HG03097 (cell line): Measurements from ENCODE around the gene INHBC.
A peak's percentile ranks its signal among the peaks of the same experiment; 100 is the strongest.
"Not testable (repeated sequence)": the region's sequence is repeated elsewhere in the genome, so short reads cannot be mapped to it uniquely, and the experiment has no call there.

Source experiments
- ATAC-seq: cut with Tn5 transposase; IDR thresholded peaks from one replicate; pipeline ENCODE4 v1.9.1; 2021; ENCODE audit not compliant: unreplicated experiment, low FRiP score

INHBC gene

DNA sequence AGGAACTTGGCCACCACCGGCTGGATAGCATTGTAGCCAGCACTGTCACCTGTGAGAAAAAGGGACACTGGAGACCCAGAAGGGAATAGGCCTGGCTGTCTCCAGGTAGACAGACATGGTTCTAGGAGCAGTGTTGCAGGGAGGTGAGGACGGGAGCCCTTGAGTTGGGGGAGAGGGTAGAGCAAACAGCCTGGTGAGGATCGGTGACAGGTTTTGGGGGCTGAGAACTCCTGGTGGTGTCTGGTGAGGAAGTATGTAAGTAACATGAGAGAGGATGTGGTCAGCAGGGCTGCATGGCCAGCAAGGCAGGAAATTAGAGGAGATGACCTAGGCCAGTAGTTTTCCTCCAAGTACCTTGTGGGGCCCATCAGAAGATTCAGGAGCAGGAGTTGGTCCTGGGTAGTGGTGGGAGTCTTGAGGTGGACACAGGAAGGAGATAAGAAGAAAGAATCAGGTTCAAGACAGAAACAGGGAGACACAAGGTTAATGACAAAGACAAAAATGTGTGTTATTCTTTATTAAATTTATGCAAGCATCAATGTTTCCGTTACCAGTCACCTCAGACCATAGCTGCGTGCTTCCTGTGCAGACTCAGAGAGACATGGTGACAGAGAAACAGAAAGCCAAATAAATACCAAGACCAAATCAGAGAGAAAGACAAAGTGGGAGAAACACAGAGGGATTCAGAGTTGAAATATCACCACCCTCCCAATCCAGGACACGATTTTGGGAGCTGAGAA is 45.0 kb downstream of the INHBC start, which contains the start of gene ARHGAP9:
Gene ARHGAP9, minus strand, starts transcription at position 491 of the 740 bp plus-strand sequence. Its CDS starts 460 bp downstream, at position 31.
- ATAC-seq, result peak; percentile 45

DNA sequence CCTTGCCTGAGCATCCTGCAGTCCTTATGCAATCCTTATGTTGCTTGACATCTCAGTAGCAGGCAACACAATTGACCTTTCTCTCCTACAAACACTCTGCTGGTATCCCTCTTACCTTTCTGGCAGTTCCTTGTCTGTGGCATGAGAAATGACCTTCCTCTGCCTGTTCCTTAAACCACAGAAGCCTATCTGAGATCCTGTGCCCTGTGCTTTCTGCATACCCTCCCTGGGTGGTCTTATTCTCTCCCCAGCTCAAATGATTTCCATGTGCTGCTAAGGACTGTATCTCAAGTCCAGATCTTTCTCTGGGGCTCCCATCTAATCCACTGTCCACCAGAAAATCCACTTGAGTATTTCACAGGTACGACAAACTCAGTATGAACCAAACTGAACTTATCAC is 47.1 kb downstream of the INHBC start:
- ATAC-seq, result no peak

DNA sequence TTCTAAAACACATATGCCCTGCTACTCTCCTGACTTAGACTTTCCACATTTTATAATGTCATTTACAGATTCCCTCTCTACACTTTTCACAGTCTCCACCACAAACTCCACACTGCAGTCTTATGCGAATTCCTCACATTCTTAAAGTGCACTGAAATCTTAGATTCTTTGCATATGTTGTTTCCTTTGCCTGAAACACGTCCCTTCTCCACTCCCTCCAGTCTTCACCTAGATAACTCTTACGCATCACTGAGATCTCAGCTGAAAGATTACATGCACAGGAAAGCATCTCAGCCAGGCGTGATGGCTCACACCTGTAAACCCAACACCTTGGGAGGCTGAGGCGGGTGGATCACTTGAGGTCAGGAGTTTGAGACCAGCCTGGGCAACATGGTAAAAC is 48.9 kb downstream of the INHBC start:
- no peak for ATAC-seq

DNA sequence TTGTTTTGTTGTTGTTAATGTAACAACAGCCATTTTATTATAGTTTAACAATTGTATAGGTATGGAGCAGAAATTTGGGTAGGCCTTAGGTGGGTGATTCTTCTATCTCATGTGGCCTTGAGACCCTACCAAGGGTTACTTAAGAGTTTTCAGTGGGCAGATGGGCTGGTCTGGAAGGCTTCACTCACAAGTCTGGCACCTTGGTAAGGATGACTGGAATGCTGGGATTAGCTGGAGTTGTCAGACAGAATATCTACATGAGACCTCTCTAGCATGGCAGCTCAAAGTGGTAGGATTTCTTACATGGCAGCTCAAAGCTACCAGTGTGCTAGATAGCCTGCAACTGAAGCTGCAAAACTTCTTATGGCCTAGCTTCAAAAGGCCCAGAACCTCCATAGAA is 51.1 kb downstream of the INHBC start:
- ATAC-seq, result no peak

DNA sequence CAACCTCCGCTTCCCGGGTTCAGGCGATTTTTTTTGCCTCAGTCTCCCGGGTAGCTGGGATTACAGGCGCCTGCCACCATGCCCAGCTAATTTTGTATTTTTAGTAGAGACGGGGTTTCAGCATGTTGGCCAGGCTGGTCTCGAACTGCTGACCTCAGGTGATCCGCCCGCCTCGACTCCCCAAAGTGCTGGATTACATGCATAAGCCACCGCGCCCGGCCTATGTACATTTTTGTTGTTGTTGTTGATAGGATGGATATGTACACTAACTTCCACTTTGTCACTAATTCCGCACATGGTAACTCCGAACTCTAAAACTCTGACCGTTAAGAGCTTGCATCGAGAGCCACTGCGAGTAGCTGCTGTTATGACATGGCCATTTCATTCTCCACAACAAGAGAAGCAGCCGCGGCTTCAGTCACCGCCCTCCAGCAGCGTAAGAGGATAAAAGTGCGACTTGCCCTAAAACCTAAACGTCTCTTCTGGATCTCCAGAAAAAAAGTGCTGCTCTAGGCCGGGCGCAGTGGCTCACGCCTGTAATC is 52.5 kb downstream of the INHBC start:
- ATAC-seq, result no peak

DNA sequence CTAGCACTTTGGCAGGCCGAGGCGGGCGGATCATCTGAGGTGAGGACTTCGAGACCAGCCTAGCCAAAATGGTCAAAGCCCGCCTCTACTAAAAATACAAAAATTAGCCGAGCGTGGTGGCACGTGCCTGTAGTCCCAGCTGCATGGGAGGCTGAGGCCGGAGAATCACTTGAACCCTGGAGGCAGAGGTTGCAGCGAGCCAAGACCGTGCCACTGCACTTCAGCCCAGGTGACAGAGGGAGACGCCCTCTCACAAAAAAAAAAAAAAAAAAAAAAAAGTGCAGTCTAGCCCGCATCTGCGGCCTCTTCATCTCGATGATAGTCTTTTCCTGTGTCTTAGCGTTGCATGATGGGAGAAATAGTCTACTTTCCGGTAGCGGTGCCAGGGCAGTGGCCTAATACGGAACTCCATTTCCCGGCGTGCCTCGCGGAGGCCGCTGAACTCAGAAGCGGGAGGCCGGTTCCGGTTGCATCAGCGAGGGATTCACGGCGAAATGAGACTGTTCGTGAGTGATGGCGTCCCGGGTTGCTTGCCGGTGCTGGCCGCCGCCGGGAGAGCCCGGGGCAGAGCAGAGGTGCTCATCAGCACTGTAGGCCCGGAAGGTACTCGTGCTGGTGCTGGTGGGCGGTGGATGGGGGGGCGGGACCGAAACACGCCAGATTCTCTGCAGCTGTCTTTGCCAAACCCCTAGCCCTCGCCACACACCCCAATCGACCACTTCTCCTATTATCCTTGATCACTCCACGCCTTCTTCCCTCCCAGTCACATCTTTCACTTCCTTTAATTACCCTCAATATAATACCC is 53.2 kb downstream of the INHBC start, which contains the start of gene MARS1:
Gene MARS1, plus strand, starts transcription at position 472 of the 805 bp plus-strand sequence. Its CDS starts 23 bp downstream, at position 495.
- ATAC-seq, result peak; percentile 97

DNA sequence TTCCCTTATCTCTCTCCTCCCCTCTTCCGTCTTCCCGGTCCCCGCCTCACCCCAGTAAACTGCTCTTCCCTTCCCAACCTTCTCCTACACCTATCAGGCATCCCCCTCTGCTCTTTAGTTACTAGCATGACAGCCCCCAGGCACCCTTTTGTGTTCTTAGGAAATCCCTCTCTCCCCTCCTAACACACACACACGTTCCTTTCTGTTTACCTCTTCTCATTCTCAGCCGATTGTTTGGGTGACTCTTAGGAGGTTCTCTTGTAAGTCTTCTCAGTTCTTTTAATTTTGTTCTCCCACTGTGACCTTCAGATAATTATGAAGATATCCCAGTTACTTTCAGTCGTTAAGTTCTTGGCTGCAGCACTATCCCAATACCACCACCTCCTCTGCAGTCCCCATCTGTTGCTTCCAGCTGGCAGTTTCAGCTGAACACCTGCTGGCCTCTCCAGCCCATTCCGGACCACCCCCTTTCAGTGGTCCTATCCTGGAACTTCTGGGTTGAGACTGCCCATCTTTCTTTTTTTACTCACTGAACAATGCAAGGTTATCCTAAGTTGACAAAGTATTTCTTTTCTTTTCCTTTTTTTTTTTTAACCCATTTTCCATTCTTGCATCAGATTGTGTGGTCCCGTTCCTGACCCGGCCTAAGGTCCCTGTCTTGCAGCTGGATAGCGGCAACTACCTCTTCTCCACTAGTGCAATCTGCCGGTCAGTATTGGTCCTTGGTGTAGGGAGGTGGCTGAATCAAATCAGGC is 54.0 kb downstream of the INHBC start:
- ATAC-seq, result no peak

DNA sequence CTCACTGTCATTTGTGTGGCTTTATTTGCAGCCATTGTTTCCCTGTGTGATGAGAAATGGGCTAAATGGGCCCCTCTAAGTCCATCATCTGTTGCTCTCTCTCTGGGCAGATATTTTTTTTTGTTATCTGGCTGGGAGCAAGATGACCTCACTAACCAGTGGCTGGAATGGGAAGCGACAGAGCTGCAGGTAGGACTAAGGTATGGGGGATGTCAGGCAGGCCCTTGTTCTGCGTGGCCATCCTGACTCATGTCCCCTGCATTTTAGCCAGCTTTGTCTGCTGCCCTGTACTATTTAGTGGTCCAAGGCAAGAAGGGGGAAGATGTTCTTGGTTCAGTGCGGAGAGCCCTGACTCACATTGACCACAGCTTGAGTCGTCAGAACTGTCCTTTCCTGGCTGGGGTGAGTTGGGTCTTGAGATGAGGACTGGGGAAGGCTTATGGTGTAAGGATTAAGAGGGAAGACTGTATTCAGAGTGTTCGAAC is 54.6 kb downstream of the INHBC start:
- ATAC-seq, result no peak

DNA sequence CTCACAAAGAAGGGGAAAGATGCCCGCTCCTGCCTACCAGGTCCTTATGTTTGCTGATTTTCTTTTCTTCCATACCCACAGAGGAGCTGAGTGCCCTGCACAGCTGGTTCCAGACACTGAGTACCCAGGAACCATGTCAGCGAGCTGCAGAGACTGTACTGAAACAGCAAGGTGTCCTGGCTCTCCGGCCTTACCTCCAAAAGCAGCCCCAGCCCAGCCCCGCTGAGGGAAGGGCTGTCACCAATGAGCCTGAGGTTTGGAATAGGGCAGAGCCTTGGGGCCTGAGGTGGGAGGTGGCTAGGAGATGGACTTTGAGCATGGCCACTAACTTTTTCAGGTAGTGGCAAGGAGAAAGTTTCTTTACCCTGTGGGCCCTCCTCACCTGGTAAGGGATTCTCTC is 55.5 kb downstream of the INHBC start:
- no peak for ATAC-seq

DNA sequence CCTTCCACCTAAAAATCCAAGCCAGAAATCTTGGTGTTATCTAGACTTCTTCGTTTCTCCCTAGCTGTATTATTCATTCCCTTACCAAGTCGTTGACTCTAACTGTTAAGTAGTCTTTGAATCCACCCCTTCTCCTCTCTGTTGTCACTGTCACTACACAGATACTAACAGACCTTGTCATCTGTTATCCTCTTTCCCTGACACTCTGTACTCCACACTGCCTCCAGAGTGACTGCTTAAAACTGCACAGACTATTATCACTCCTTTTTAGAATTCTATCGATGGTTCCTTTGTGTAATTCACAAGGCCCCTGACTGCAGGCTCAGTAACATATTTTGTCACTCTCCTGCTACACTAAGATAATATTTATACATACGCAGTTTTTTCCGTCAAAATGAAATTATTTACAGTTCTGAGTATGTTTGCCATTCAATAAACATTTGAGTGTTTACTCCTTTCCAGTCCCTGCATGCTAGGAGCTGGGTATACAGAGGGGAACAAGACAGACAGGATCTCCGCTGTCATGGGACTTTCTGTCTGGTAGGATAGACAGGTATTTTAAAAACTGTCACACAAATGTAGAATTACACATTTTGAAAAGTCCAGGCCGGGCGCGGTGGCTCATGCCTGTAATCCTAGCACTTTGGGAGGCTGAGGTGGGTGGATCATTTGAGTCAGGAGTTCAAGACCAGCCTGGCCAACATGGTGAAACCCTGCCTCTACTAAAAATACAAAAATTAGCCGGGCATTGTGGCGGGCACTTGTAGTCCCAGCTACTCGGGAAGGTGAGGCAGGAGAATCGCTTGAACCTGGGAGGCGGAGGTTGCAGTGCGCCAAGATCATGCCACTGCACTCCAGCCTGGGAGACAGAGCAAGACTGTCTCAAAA is 57.1 kb downstream of the INHBC start:
- ATAC-seq, result no peak

DNA sequence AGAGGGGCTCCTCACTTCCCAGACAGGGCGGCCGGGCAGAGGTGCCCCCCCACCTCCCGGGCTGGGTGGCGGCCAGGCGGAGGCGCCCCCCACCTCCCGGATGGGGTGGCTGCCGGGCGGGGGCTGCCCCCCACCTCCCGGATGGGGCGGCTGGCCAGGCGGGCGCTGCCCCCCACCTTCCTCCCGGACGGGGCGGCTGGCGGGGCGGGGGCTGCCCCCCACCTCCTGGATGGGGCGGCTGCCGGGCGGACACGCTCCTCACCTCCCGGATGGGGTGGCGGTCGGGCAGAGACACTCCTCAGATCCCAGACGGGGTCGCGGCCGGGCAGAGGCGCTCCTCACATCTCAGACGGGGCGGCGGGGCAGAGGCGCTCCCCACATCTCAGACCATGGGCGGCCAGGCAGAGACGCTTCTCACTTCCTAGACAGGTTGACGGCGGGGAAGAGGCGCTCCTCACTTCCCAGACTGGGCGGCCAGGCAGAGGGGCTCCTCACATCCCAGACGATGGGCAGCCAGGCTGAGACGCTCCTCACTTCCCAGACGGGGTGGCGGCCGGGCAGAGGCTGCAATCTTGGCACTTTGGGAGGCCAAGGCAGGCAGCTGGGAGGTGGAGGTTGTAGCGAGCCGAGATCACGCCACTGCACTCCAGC is 60.6 kb downstream of the INHBC start:
- ATAC-seq, result not testable (repeated sequence)

DNA sequence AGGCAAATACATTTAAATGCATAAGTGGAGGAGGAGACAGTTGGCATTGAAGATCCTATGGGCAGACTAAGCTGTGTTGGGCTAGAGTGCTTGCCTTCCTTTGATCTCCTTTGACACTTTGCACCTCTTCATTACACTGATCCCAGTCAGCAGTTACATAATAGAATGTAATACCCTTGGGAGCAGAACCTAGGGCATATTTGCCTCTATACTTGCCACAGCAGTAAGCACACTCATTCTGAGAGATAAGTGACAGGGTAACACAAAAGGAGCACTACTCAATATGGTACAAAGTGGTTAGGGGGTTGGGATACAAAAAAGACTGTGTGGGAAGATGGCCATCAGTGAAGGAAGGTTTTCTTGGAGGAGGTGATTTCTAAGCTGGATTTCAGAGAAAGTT is 62.2 kb downstream of the INHBC start:
- no peak for ATAC-seq

DNA sequence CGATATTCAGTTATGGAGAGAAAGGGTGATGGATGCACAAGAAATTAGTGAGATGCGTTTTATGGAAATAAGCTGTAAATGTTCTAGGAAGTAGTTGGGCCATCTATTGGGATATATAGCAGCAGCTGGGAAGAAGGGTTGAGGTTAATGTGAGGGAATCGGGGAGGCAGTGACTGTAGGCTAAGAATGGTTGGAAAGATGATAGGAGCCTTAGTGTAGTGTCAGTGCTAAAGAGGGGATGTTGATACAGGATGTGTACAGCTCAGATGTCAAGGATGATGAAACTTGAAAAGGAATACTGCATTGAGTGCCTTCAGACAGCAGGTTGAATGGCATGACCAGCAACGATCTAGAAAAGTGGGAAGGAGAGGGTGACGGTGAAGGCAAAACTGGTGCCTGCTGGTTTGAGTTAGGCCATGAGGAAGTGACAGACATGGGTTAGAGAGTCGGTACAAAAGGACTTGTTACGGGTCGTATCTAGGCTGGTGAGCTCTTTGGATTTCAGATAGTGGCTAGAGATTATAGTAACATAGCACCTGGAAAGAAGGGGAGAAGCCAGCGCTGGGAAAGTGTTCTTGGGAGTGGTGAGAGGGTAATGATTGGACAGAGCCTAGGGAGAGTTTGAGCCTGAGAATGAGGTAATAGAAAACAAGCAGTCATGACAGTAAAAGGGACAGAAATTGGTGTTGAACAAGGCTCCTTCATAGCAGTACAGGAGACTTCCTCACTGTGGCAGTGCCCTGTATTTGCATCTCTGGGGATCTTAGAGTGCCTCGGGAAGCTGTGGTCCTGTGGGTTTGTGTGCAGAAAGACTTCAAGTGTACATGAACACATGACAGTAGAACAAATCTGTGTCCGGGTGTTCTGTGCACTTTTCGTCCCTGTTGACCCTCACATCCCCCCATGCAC is 62.9 kb downstream of the INHBC start:
- ATAC-seq, result no peak

DNA sequence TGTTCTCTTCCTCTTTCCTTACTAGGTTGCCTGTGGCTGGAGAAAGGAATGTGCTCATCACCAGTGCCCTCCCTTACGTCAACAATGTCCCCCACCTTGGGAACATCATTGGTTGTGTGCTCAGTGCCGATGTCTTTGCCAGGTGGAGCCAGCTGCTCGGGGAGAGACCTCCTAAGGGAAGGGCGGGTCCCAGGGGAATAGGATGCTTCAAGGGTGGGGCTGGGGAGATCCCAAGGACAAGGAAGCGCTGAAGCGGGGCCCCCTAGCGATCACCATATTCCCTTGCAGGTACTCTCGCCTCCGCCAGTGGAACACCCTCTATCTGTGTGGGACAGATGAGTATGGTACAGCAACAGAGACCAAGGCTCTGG is 63.5 kb downstream of the INHBC start:
- ATAC-seq, result no peak

DNA sequence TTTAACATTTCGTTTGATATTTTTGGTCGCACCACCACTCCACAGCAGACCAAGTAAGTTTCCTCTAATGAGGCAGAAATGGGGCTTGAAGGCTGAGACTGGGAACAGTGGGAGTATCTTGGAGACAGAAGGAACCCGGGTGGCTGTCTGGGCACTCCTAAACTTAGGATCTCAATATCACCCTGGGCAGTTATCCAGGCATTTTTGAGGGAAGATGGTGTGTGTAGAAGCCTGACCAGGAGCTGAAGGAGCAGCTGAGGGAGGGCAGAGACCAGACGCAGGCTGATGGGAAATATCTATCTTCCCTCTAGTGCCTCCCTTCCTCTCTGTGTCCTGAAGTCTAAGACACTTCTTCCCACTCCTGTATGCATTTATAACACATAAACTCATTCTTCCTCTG is 64.0 kb downstream of the INHBC start:
- no peak for ATAC-seq

DNA sequence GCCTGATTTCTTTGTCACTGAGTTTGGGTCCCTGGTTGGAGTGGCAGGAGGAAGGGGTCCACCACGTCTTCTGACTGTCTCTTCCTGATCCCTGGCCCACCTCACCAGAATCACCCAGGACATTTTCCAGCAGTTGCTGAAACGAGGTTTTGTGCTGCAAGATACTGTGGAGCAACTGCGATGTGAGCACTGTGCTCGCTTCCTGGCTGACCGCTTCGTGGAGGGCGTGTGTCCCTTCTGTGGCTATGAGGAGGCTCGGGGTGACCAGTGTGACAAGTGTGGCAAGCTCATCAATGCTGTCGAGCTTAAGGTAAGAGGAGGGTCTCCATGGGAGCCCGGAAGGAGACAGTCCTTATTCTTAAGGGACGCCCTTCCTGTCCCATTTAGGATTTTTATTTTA is 65.6 kb downstream of the INHBC start:
- no peak for ATAC-seq
